ACC112 (cell line): ENCODE results near the gene COL1A1.

Experiments
- H2AFZ ChIP-seq: fragments of 200-600 bp; sonication (generic); one replicate; pipeline ENCODE4 v1.6.0; 2017; ENCODE audit warnings: antibody characterized with exemption, low read length; ENCODE audit not compliant: unreplicated experiment
- H3K27ac ChIP-seq: fragments of 200-600 bp; sonication (generic); 2 replicates; pipeline ENCODE4 v1.5.1; 2014; ENCODE audit warnings: low read depth, mild to moderate bottlenecking, antibody characterized with exemption, low read length, moderate library complexity
- H3K27me3 ChIP-seq: fragments of 200-600 bp; sonication (generic); 2 replicates; pipeline ENCODE4 v1.6.1; 2014; ENCODE audit warnings: mild to moderate bottlenecking, antibody characterized with exemption, low read length, moderate library complexity, mixed read lengths; ENCODE audit not compliant: insufficient read depth
- H3K36me3 ChIP-seq: fragments of 200-600 bp; sonication (generic); 2 replicates; pipeline ENCODE4 v1.6.1; 2016; ENCODE audit warnings: mild to moderate bottlenecking, antibody characterized with exemption, low read length, moderate library complexity, mixed read lengths; ENCODE audit not compliant: insufficient read depth
- H3K4me1 ChIP-seq: fragments of 200-600 bp; sonication (generic); one replicate; pipeline ENCODE4 v1.6.1; 2016; ENCODE audit warnings: low read length, mixed read lengths; ENCODE audit not compliant: insufficient read depth, unreplicated experiment, control insufficient read depth
- H3K4me3 ChIP-seq: fragments of 200-600 bp; sonication (generic); 2 replicates; pipeline ENCODE4 v1.5.1; 2014; ENCODE audit warnings: mild to moderate bottlenecking, low read depth, low read length
- H3K79me2 ChIP-seq: fragments of 200-600 bp; sonication (generic); one replicate; pipeline ENCODE4 v1.6.0; 2016; ENCODE audit warnings: low read length; ENCODE audit not compliant: control insufficient read depth, unreplicated experiment, insufficient read depth

The COL1A1 gene

DNA sequence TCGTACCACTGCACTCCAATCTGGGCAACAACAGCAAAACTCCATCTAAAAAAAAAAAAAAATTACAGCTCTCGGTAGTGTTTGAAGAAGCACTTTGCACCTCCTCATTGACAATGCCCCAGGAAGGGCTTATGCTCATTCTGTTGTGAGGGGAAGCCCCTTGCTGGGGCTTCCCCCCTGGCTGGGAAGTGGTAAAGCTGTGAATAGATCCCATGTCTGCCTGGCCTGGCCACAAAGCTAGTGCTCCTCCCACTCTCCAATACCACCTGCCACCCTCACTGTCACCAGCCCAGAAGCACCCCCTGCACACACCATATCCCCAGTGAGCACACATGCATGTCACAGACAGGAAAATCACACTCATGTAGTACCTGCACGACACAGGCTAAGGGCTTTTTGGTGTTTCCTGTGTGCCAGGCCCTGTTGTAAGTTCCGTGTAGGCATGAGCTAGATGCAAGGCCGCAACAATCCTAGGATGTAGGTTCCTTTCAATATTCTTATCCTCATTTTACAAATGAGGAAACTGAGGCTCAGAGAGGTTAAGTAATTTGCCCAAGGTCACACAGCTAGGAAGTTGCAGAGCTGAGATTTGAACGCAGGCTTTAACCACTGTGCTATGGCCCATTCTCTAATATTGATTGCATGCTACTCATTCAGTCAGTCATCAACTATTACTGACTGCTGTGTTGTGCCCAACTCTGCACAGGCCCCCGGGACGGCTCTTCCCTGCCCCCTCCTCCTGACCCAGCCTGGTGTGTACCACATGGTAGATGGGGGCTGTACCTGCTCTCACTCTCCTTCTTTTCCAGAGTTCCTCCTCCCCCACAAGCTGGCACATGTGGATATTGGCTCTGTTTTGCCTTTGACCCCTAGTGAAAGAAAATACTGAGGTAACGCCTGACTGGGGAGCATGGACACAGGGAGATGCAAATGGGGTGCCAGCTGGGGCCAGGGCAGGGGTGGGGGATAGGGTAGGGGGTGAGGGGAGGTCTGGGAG lies 11.9 kb upstream of the COL1A1 start:
- Histone ChIP-seq H3K4me3 (no peak overlapping the region), H2AFZ (no peak overlapping the region), H3K27me3 (no peaks in the 10 kb centered on the region), H3K79me2 (peaks cover 2% of the 10 kb centered on the region), H3K36me3 (no peaks in the 10 kb centered on the region), H3K27ac (no peak overlapping the region), H3K4me1 (peaks cover 56% of the 10 kb centered on the region)

DNA sequence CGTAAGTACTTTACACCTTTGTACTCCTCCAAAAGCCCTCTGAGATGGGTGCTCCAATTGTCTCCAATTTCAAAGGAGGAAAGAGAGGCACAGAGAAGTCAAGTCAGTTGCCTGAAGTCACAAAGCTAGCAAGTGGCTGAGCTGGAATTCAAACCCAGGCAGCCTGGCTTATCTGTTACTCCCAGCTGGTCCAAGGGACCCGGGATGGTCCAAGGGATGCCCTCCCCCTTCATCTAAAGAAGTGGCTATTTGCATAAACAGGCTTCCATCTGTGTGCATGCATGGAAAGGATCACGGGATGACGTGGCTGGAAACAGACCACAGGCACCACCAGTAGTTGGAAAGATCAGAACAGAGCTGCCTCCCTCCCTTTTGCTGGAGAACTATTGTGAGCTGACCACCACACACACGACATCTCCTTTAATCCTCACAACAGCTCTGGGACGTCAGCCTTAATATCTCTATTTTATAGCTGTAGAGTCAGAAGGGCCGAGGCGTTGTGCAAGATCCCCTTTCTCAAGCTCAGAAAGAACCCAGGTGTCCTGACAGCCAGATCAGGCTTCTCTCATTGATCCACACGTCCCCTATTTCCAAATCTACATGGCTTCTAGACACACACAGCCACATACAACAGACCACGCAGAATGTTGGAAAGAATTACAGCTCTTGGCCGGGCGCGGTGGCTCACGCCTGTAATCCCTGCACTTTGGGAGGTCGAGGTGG lies 10.9 kb upstream of the COL1A1 start:
- Histone ChIP-seq H3K27ac (peak overlapping the region; percentile 91; the same call in 1 of the 2 replicates), H3K27me3 (no peaks in the 10 kb centered on the region), H3K4me3 (no peak overlapping the region), H2AFZ (no peak overlapping the region), H3K79me2 (peaks cover 2% of the 10 kb centered on the region), H3K4me1 (peaks cover 50% of the 10 kb centered on the region), H3K36me3 (no peaks in the 10 kb centered on the region)

DNA sequence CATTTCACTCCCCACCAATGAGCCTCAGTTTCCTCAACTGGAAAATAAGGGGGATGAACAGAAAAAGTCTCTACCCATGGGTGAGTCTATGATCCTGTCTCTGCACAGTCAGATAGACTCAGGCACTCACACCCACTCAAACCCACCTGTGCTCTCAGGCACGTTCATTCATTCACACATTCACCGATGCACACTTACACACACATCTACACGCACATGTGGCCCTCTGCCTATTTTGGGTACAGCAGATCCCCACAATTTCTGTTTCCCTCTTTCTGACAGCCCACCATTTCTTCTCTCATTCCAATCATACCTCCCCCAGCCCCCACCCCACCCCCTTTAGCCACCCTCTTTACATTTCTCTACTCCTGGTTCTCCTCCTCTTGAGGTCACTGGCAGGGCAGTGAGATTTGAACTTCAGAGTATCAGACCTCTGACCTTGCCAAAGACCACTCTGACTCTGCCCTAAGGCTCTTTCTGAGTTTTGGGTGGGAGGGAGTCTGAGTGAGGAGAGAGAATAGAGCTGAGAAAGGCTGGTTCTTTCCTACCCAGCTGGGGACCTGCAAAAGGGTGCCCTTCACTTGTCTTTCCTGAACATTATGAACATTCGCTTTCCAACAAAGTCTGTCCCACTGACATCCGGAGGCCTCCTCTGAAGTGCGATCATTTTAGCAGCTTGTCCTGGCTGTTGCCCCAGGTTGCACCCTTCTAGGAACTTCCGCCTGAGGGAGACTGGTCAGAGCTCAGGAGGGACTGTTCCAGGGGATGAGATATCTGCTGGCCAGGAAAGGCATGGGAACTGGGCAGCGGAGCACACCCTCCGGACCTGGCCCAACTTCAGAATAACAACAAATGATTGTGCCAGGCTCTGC lies 10.1 kb upstream of the COL1A1 start:
- H3K27ac ChIP-seq = peak overlapping the region; percentile 91
- H2AFZ ChIP-seq = no peak overlapping the region
- no peaks in the 10 kb centered on the region for H3K27me3 ChIP-seq

DNA sequence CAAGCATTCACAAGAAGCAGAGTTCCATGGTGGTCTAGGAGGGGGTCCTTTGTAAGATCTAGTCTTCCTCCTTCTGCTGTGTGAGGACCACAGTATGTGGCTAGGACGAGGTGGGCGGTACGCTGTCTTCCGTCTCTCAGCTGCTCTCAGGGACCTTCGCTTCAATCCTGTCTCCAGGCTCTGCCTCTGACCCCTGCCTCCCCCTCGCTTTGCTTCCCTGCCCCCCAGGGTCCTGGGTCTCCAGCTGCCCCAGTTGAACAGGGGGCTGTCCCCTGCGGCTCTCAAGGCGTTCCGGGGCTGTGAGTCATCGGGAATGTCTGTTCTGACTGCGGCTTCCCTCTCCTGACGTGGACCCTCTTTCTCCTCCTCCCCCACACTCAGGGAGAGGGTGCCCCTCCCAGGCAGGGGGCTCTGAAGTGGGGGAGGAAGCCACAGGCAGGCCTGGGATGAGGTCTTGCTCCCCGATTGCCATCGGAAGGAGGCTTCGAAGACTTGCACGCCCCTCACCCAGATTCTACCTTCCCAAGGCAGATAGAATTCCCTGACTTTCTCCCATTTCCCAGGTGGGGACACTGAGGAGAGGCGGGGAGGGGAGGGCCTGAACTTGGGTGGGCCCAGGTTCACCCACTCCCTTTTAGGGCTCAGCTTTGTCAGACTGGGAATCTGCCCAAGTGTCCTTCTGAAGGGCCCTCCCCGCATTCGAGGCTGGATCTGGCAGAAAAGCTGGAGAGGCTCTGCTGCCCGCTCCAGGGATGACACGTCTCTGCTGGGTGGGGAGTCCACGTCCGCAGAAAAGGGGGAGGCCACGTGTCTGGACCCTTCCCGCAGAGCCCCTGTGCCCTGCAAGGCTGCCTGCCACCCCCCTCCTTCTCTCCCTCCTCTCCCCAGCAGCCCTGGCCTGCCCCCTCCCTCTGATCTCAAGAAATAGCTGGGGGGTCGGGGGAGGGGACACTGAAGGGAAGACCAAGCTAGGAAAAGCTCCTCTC lies 9.1 kb upstream of the COL1A1 start:
- H3K4me1 ChIP-seq = peaks cover 58% of the 10 kb centered on the region

More for the DNA sequence above, 10.1 kb upstream of the COL1A1 start:
- no peaks in the 10 kb centered on the region for H3K36me3 ChIP-seq
- peak overlapping the region; percentile 50 for H3K4me3 ChIP-seq
- no peaks in the 10 kb centered on the region for H3K79me2 ChIP-seq
- peaks cover 50% of the 10 kb centered on the region for H3K4me1 ChIP-seq

DNA sequence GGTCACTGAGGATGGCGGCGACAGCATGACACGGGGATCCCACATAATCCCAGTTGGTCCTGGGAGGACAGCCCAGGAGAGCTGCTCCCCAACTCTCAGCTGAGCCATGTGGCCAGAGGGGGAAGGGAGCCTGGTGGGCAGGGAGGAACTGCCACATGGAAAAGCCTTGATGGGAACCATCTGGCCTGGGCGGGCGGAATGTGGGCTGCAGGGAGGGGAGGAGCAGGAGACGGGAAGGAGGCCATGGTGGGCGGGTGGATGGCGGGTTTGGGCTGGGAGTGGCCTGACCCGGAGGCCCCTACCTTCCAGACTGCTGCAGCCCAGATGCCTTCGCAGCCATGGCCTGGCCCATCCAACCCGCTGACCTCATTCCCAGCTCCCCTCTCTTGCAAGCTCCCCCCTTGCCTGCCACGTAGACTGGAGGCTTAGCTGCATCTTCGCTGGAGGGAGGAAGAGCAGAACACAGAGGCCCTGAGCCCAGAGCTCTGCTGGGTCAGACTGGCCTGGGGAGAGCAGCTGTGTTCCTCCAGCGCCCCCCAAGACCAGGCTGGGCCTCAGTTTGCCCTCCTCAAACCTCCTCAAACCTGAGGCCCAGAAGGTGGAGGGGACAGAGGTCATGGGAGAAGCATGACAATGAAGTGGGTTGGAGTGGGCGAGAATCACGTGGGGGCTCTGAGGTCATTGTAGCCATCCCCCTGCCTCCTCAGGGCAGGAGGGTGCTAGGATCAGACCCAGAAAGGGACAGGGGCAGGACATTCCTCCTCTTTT lies 8.2 kb upstream of the COL1A1 start:
- no peaks in the 10 kb centered on the region for H3K27me3 ChIP-seq
- no peak overlapping the region for H2AFZ ChIP-seq
- H3K27ac ChIP-seq = peak overlapping the region; percentile 91
- H3K4me3 ChIP-seq = peak overlapping the region; percentile 50
- H3K79me2 ChIP-seq = peaks cover 5% of the 10 kb centered on the region
- H3K4me1 ChIP-seq = peaks cover 67% of the 10 kb centered on the region
- H3K36me3 ChIP-seq = no peaks in the 10 kb centered on the region

More for the DNA sequence above, 9.1 kb upstream of the COL1A1 start:
- peak overlapping the region; percentile 91 for H3K27ac ChIP-seq
- peak overlapping the region; percentile 50 for H3K4me3 ChIP-seq
- H2AFZ ChIP-seq = no peak overlapping the region
- H3K36me3 ChIP-seq = no peaks in the 10 kb centered on the region
- no peaks in the 10 kb centered on the region for H3K79me2 ChIP-seq
- H3K27me3 ChIP-seq = no peaks in the 10 kb centered on the region

DNA sequence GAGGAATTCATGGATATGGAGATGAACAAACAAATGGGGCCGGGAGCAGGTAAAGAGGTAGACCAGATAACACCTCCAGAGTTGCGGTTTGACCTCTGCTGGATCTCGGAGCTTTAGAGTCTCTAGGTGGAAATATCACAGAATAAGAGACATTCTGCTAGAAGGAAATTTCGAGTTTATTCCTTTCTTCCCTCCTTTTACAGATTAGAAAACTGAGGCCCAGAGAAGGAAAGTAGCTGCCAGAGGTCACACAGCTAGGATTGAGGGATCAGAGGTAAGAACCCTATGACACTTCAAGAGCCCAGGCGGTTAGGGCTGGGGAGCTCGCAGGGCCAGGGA lies 7.7 kb upstream of the COL1A1 start:
- Histone ChIP-seq H3K27me3 (no peaks in the 10 kb centered on the region), H3K79me2 (peaks cover 9% of the 10 kb centered on the region), H3K27ac (peak overlapping the region; percentile 91), H2AFZ (no peak overlapping the region), H3K36me3 (no peaks in the 10 kb centered on the region), H3K4me3 (no peak overlapping the region), H3K4me1 (peaks cover 73% of the 10 kb centered on the region)

DNA sequence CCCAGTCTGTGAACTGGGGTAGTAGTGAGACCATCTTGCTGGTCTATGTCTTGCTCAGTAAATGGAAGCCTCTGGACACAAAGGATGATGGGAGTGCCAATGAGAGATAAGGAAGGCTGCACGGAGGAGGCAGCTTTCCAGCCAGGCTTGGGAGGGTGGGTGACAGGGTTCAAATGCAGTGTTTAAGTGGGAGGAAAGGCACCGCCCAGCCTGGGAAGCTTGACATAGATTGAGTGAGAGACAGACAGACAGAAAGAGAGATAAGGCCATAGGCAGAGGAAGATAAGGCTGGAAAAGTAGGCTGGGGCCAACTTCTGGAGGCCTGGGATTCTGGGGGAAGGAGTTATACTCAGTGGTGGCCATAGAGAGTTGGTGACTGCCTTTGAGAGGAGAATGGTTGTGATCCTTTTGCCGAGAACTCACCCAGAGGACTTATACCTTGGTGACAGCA lies 7.2 kb upstream of the COL1A1 start:
- no peak overlapping the region for H2AFZ ChIP-seq
- H3K27ac ChIP-seq = peak overlapping the region; percentile 91
- no peaks in the 10 kb centered on the region for H3K36me3 ChIP-seq
- H3K27me3 ChIP-seq = no peaks in the 10 kb centered on the region
- H3K4me3 ChIP-seq = no peak overlapping the region
- peaks cover 77% of the 10 kb centered on the region for H3K4me1 ChIP-seq
- peaks cover 9% of the 10 kb centered on the region for H3K79me2 ChIP-seq

DNA sequence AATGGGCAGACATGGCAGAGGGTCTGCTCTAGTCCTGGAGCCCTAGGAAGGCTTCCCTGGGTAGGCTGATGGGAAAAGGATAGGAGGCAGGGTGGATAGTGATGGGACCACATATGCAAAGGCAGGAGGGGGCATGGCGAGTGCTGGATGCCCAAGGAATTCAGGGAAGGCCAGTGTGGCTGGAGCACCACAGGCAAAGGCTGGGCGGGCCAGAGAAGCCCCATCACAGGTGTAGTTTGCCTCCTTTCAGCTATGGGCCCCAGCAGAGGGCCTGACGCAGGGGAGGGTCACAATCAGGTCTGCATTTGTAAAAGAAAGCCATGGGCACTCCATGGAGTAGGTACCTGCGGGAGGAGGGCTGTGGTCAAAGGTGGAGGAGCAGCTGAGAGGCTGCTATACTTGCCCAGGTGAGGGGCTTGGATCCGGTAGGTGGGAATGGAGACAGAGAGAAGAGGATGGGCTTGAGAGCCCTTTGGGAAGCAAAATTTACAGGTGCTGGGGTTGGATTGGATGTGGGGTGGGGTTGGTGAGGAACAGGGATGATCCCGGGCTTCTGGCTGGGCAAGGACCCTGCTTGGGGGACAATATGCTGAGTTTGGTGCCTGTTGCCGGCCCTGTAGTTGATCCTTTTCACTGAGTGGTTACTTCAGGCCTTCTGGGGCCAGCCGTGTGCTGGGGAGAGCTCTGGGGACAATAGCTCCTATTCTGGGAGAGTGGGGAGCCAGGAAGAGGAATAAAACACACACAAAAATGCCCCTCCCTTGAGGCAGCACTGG lies 6.5 kb upstream of the COL1A1 start:
- peaks cover 12% of the 10 kb centered on the region for H3K79me2 ChIP-seq
- H3K36me3 ChIP-seq = no peaks in the 10 kb centered on the region
- peaks cover 84% of the 10 kb centered on the region for H3K4me1 ChIP-seq
- H3K27ac ChIP-seq = peak overlapping the region; percentile 59
- H3K27me3 ChIP-seq = no peaks in the 10 kb centered on the region
- H3K4me3 ChIP-seq = no peak overlapping the region
- H2AFZ ChIP-seq = no peak overlapping the region
